GM10266 (cell line): ENCODE results near the gene C1orf116.

Source experiments
- DNase-seq: peaks from one replicate; pipeline ENCODE4 v3.0.0; 2012; ENCODE audit errors: extremely low spot score
- CTCF ChIP-seq: IDR thresholded peaks from 2 replicates; pipeline ENCODE4 v1.5.1; 2012; ENCODE audit warnings: mild to moderate bottlenecking, low read depth; ENCODE audit not compliant: control insufficient read depth, insufficient read depth; ENCODE audit errors: missing control alignments

C1orf116 gene

GRCh38 chr1:207019661-207020060, 12.9 kb downstream of the C1orf116 start:
- DNase-seq = no peak
- no peak for TF ChIP-seq CTCF

GRCh38 chr1:207019161-207019560, 13.4 kb downstream of the C1orf116 start:
- no peak for TF ChIP-seq CTCF
- DNase-seq = no peak

- no peak for DNase-seq
- TF ChIP-seq CTCF = no peak
Observed at GRCh38 chr1:207018707-207019106, 13.8 kb downstream of the C1orf116 start.

- TF ChIP-seq CTCF = no peak
- DNase-seq = no peak
Observed at GRCh38 chr1:207017615-207018559, 14.7 kb downstream of the C1orf116 start.

GRCh38 chr1:207015791-207016190, 16.8 kb downstream of the C1orf116 start:
- DNase-seq = no peak
- TF ChIP-seq CTCF = no peak

- no peak for DNase-seq
- no peak for TF ChIP-seq CTCF
Observed at GRCh38 chr1:207014728-207015127, 17.8 kb downstream of the C1orf116 start.
